HUDEP-2 (cell line): ENCODE data around the gene ATP11A.

Source experiments
- DNase-seq, 76 experiments: peaks; one replicate each; lab custom pipeline; 2025; ENCODE audit not compliant: unreplicated experiment in 76 of 76; lab: John Stamatoyannopoulos, UW

ATP11A gene

DNA sequence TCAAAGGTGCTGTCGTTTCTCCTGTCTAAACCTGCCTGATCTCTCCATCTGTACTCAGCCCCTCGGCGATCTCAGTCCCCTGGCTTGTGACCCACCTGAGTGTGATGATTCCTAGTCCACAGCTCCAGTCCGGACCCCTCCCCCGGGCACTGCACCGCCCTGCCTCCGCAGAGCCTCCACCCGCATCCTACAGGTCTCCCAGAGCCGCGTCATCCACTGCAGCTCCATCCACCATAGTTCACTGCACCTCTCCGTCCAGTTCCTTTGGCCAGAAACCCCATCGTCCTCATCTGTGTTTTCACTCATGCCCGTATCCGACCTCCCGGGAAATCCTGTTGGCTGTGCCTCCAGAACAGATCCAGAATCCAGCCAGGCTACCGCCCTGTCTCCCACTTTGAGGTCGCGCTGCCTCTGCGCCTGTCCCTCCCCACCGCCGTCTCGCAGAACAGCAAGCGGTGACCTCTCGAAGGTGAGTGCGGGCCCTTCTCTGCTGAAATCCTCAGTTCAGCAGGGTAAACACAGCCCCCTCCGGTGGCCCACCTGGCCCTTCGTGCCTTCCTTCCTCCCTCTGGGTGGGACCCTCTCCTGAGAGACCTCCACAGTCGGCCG, 227.3 kb downstream of the ATP11A start:
- DNase-seq, result no peak

DNA sequence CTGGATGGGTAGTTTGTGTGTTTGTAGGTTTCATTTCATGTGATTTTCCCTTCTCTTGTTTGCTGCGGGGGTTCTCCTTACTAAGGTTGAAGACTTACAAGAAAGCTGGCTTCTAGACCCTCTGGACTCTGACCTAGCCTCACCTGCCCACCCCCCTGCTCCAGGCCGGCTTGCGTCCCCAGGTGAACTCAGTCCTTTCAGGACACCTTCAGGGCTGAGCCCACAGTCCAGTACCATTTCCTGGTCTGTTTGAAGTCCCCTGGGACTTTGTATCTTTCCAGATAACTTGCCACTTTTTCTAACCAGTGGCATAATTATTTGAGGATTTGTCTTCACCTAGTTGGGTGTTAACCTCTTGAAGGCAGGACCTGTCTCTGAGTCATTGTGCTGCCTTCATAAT, 227.9 kb downstream of the ATP11A start:
- no peak for DNase-seq

DNA sequence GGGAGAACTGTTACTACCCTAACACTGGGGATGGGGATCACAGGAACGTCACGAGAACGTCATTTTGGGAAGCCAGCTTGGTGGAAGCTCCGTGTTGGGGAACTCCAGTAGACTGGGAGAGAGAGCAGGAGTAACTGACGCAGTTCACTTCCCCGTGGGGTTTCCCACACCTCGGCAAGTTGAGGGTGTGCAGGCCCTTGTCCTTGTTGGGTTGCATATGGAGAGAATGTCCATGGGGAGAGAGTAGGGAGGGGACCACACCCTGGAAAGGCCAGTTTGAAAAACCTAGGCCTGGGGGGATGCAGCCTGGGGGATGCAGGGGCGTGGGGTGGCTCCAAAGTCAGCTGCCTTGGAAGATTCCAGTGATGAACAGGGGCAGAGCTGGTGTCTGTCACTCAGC, 228.4 kb downstream of the ATP11A start:
- DNase-seq, result no peak

DNA sequence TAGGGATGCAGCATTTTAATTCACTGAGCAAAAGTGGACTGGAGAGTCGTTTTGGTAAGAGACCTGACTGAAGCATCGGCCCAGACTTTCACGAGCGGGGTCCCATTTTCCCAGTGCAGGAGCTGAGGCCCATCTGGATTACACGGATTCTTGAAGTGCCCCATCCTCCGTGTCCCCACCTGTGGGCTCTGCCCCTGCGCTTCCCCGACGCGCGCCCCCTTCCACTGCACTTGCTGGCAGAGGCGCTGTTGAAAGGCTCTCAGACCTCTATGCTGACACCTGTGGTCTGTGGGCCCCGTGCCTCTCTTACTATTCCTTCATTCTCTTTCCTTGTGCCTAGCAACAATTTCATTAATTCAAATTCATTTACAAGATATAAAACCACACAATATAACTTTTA, 228.9 kb downstream of the ATP11A start:
- DNase-seq, result no peak

DNA sequence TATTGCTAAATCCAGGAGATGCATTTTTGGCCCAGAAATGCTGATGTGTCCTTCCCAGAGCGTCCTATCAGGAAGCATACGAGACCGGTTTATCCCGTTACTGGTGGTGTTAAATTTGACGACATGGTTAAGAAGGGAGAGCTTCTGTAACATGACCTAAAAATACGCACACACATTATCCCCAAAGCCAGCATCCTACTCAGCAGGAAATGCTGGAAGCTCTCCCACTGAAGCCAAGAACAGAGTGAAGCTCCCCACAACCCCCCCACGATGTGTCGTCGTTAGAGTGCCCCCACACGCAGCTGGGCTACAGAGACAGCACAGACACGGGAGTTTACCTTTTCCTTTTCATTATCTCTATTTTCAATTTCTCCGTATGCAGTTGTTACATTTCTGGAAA, 234.1 kb downstream of the ATP11A start:
- DNase-seq, result no peak

DNA sequence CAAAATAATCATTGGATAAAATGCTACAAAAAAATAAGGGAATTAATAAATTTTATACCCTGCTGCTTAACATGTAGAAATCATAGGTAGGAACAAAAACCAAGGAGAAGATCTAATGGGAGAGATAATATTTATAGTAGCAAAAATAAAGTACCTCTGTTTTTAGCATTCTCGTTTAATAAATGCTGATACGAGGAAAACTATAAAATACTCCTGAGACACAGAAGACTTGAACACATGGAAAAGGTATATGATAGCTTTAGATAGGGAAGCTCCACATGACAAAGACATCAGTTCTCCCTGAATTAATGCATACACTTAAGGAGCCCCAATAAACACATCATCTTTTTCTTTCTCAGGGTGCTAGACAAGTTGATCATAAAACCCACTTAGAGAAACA, 234.5 kb downstream of the ATP11A start:
- no peak for DNase-seq

DNA sequence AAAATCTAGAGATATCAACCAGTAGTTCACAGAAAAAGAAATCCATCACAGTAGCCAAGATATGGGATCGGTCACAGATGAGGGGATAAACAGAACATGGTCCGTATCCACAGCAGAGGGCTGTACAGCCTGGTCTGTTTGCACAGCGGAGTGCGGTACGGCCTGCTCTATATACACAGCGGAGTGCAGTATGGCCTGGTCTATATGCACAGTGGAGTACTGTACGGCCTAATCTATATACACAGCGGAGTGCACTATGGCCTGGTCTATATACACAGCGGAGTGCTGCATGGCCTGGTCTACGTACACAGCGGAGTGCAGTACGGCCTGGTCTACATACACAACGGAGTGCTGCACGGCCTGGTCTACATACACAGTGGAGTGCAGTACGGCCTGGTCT, 236.2 kb downstream of the ATP11A start:
- no peak for DNase-seq

DNA sequence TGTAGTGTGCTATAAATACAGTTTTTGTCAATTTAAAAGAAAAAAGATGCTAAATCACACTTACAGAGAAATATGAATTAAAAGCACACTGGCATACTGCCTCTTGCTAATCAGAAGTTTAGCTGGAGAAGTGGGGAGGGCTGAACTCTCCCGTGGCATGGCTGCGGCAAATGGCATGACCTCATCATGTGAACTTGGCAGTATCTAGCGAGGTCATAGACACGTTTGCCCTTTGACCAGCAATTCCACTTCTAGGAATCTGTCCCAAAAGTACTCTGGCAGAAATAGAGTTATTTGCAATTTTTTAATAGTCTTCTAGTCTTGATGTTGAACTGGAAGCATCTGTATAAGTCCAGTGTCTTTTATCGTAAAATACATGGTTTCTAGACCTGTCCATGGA, 237.2 kb downstream of the ATP11A start:
- DNase-seq, result no peak

DNA sequence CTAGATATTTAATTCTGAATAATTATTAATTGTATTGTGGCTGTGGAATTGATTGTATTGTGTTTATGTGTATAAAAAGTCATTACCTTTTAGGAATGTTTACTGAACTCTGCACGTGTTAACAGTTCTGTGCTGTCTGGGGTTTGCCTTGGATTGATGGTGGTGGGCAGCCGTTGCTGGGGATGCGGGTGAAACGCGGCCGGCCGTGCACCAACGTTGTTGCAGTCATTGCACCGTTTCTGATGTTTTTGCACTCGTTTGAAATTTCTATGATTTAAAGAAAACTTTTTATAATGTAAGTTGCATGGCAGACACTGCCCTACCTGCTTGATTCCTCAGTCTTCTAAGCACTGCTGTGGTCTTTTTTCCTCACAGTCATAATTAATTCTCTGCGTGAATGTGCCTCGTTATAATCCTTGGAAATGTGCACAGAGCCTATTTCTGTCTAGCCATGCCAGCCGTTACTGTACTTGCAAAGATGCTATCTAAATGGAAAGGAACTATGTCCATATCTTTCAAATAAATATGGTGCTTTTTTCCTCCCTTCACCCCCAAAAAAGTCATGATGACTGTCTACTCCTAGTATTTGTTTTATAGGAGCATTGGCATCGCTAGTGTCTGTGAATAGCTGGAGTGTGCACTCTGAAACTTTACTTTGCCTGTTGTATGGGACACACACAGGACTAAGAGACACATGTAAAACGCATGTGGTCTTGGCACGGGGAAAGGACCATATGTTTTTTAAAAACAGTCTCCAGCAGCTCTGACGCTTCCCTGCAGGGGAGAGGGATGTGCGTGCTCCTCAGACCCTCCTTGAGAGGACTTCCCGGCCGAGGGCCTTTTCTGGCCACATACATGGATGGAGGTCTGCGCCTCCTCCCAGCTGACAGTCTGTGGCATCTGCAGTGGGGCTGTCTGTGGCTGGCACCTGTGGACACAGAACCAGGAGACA, 238.5 kb downstream of the ATP11A start:
- DNase-seq, result no peak

DNA sequence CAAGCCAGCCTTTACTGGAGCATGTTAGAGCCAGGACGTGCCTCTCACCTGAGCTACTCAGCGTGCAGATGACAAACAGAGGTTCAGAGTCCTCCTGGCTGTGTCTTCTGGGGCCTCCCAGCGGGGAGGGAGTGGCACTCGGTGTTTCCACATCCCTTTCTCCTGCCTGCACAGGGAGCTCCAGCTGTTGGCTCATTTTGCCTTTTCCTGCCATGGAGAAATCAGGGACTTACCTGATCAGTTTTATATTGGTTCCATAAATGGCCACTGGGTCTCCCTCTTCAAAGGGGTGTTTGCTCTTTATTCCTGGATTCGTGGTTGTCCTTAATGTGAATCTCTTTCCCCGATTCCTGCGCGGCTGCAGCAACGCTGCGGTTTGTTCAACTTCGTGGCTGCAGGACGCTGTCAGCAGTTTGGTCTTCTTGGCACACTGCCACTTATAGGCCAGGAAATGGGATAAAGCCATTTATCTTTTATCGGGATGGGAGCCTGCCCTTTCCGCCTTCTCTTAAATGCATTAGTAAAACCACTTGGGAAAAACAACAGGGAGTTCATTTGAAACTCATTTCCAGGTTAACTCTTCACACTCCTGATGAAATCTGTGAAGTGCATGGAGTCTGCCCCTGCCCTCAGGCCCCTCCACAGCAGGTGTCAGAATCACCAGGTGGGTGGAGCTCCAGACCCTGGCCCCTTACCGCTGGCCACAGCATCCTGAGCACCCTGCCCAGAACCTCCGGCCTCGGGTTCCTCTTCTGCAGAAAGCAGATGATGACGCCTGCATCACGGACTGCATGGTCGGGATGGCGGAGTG, 239.3 kb downstream of the ATP11A start:
- no peak for DNase-seq

DNA sequence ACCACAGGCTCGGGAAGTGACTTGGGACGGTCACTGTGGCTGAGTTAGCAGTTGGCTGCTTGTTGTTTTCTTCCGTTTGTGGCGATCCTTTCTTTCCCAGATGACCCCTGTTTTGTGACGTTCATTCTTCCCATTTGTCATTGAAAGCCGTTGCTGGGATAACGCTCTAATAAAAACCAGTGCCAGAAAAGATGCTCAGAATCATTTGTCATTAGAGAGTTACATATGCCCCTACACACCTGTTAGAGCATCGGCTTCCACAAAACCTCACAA, 239.9 kb downstream of the ATP11A start:
- no peak for DNase-seq

DNA sequence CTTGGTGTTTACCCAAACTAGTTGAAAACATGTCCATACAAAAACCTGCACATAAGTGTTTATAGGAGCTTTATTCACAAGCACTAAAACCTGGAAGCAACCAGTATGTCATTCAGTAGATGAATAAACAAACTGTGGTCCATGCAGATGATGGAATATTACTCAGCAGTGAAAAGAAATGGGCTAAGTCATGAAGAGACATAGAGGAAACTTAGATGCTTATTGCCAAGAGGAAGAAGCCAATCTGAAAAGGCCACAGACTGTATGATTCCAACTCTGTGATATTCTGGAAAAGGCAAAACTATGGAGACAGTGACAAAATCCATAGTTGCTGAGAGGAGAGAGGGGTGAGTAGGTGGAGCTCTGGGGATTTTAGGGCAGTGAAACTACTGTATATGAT, 240.4 kb downstream of the ATP11A start:
- no peak for DNase-seq

DNA sequence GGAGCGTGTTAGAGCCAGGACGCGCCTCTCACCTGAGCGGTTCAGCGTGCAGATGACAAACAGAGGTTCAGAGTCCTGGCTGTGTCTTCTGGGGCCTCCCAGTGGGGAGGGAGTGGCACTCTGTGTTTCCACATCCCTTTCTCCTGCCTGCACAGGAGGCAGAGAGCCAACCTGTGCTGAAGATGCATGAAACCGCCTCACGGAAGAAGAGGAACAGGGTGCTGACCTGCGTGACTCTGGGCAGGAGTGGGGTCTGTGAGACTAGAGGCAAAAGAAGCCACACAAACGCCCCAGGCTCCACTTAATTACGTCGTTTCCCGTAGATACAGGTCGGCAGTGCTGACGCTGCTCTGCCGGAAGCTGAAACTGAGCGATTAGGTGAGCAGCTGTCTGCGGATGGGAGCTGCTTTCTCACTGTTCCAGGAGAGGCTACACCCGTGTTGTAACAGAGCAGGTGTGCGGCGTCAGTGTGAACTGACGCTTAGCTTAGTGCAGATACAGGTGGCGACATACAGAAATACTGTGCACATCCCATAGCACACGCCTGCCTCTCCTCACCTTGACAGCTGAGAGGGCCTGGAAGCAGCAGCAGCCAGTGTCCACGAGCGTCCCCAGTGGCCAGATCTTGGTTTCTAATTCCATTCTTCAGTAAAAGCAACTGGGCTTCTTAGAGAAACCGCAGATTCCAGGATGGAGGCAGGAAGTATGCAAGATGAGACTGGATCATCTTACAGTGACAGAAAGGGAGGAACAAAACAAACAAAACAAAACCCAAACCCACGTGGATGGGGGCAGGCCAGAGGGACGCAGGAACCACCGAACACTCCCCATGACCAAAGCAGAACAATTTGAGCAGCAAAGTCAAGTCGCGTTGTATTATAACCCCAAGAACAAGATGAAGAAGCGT, 241.4 kb downstream of the ATP11A start:
- DNase-seq, result peak in 1 of 76 experiments; percentile 12

DNA sequence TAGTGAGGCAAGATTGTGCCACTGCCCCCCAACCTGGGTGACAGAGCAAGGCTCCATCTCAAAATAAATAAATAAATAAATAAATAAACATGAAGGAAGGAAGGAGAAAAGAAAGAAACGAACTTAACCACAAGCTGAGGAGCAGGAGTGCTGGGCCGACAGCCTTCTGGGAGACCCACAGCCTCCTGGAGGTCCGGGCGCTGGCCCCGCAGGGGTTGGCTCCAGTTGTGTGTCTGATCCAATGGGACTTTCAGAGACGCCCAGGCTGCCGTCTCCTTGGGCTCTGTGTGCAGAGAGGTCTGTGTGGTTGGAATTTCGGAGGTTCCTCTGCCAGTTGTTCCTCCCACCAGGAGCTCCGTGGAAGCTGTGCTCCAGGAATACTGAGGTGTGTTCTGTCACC, 243.1 kb downstream of the ATP11A start:
- no peak for DNase-seq

DNA sequence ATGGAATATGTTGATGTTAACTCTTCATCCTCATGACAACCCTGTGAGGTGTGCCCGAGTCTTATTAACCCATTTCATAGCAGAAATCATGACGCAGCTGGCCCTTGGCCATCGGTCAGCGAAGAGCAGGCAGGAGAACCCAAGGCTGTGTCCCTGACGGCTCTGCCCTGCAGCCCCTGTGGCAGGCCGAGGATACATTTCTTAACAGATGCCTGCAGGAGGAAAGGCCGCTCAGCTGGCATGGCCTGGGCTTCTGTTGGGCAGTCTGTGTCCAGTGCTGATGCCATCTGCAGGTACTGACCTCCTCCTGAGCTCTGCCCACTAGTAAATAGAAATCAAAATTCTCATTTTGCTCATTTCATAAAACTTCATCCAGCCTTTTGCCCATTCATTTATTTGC, 243.8 kb downstream of the ATP11A start:
- no peak for DNase-seq

DNA sequence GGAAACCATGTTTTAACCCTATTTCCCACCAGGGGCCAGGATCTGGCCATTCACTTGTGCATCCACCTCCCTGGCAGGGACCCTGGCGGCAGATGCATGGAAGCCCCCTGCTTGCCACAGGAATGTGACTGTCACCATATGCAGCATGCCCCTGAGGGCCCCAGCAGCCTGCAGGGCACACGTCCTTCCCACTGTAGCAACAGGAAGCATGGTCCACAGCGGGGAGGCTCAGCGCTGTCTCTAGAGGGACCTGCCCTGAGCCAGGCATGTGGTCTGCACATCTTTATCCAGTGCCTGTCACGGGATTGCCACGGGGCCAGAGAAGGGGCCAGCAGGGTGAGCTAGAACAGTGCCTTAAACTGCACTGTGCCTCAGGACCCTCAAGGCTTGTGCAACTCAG, 244.2 kb downstream of the ATP11A start:
- DNase-seq, result no peak
